PFSK-1 (cell line): ENCODE results near the gene SP3.

ENCODE experiments used
- FOXP2 ChIP-seq: optimal IDR thresholded peaks from 2 replicates; pipeline ENCODE3; 2011; ENCODE audit warnings: borderline replicate concordance, control low read depth, inconsistent platforms; ENCODE audit not compliant: insufficient read depth; ENCODE audit errors: extremely low read length, extremely low read depth
- POLR2AphosphoS5 ChIP-seq: IDR thresholded peaks from 2 replicates; pipeline ENCODE4 v1.6.1; 2012; ENCODE audit warnings: low read depth, mild to moderate bottlenecking, control low read depth, low read length, moderate library complexity
- REST ChIP-seq, 2 experiments: IDR thresholded peaks; 2 replicates each; pipeline versions ENCODE4 v1.6.1 to v1.8.0; 2011 to 2012; ENCODE audit warnings: low read depth in 2 of 2, low read length in 2 of 2, control low read depth in 1 of 2, inconsistent platforms in 1 of 2, mild to moderate bottlenecking in 1 of 2, moderate library complexity in 1 of 2; ENCODE audit not compliant: insufficient read depth in 1 of 2
- SIN3A ChIP-seq: IDR thresholded peaks from 2 replicates; pipeline ENCODE4 v1.6.1; 2012; ENCODE audit warnings: mild to moderate bottlenecking, low read length, moderate library complexity, borderline replicate concordance; ENCODE audit not compliant: insufficient read depth
- TAF1 ChIP-seq: IDR thresholded peaks from 2 replicates; pipeline ENCODE4 v1.6.1; 2012; ENCODE audit warnings: low read length, control low read depth, borderline replicate concordance; ENCODE audit not compliant: insufficient read depth

SP3 gene

GRCh38 chr2:174011173-174011572 lies 46.0 kb upstream of the SP3 start:
- TF ChIP-seq REST (IDR thresholded peaks at IDR 0.05; ENCODE audit: insufficient read depth in 1 of 2, low read depth in 2 of 2, low read length in 2 of 2) (no peak), SIN3A (no peak), POLR2AphosphoS5 (no peak), TAF1 (no peak), FOXP2 (no peak)

GRCh38 chr2:174009488-174010223 lies 44.5 kb upstream of the SP3 start:
- TF ChIP-seq SIN3A (no peak), TAF1 (peak; percentile 19; the same call in 1 of the 2 replicates)

GRCh38 chr2:174008720-174009119 lies 43.5 kb upstream of the SP3 start:
- TF ChIP-seq POLR2AphosphoS5 (no peak), REST (IDR thresholded peaks at IDR 0.05; ENCODE audit: insufficient read depth in 1 of 2, low read depth in 2 of 2, low read length in 2 of 2) (no peak), SIN3A (no peak), FOXP2 (no peak), TAF1 (no peak)

- TF ChIP-seq REST (IDR thresholded peaks at IDR 0.05; ENCODE audit: insufficient read depth in 1 of 2, low read depth in 2 of 2, low read length in 2 of 2) (no peak), FOXP2 (no peak), TAF1 (no peak), SIN3A (no peak), POLR2AphosphoS5 (no peak)
Measured at GRCh38 chr2:174007010-174007409, 41.8 kb upstream of the SP3 start.

GRCh38 chr2:174005801-174006419 lies 40.7 kb upstream of the SP3 start:
- no peak for TF ChIP-seq POLR2AphosphoS5
- no peak for TF ChIP-seq TAF1
- no peak for TF ChIP-seq REST (IDR thresholded peaks at IDR 0.05; ENCODE audit: insufficient read depth in 1 of 2, low read depth in 2 of 2, low read length in 2 of 2)
- TF ChIP-seq SIN3A: no peak
- no peak for TF ChIP-seq FOXP2
